ENCODE data around the gene INPP5D. TPM values are rescaled to one million over a fixed set of nuclear protein-coding genes. Genes with fewer than 3 reads are reported as not detected.
A peak's percentile ranks its signal among the peaks of the same experiment; 100 is the strongest.

The INPP5D gene
- total RNA-seq, 1 donor from 2014 or later = 7.6 TPM

DNA sequence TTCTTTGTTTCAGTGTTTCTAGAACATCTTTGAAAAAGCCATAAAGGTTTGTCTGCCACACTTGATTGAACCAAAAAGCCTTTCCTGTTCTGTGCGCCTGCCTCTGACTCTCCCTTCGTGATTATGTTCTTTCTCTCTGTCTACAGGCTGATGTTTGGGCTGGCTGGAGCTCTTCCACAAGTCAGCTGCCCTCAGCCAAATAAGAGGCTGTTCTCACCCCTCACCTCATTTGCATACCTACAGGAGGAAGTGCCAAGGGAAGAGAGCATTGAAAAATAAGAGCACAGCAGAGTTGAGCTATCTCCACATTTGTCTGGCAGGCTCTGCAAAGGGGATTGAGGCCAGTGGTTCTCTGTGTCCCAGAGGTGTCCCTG, 15.8 kb downstream of the INPP5D start:
- no peak for DNase-seq

GRCh38 chr2:233076749-233077148, 16.6 kb downstream of the INPP5D start:
- DNase-seq = no peak

GRCh38 chr2:233079473-233079877, 19.3 kb downstream of the INPP5D start:
- no peak for DNase-seq

- DNase-seq = no peak
Measured at GRCh38 chr2:233079953-233080835, 20.1 kb downstream of the INPP5D start.

- no peak for DNase-seq
Measured at GRCh38 chr2:233080836-233081229, 20.7 kb downstream of the INPP5D start.

GRCh38 chr2:233081232-233081730, 21.1 kb downstream of the INPP5D start:
- DNase-seq = no peak

GRCh38 chr2:233081731-233082221, 21.6 kb downstream of the INPP5D start:
- no peak for DNase-seq

GRCh38 chr2:233082222-233082930, 22.2 kb downstream of the INPP5D start:
- DNase-seq = no peak

- no peak for DNase-seq
Measured at GRCh38 chr2:233082931-233083755, 23.0 kb downstream of the INPP5D start.

- no peak for DNase-seq
Measured at GRCh38 chr2:233083782-233084181, 23.6 kb downstream of the INPP5D start.

DNA sequence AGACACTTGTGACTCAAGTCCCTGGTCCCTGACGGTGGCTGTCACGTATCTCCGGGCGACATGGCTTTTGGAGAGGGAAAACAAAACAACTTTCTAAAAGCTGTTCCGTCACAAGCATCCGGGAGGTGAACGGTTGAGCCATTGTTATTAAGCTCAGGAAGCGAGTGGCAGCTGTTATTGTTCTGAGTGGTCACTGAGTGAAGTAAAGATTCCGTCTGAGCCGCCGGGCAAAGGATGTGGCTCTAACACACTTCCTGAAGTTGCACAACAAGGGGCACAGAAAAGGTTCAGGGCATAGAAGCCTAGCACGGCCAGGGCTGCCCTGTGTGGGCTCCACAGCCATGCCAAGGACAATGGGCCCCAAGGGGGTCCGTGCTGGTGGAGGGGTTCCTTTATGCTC, 24.3 kb downstream of the INPP5D start:
- peak; percentile 29 for DNase-seq

GRCh38 chr2:233085037-233085838, 25.1 kb downstream of the INPP5D start:
- no peak for DNase-seq

- DNase-seq = no peak
Measured at GRCh38 chr2:233085839-233086150, 25.7 kb downstream of the INPP5D start.

- DNase-seq = no peak
Measured at GRCh38 chr2:233087713-233088112, 27.6 kb downstream of the INPP5D start.

DNA sequence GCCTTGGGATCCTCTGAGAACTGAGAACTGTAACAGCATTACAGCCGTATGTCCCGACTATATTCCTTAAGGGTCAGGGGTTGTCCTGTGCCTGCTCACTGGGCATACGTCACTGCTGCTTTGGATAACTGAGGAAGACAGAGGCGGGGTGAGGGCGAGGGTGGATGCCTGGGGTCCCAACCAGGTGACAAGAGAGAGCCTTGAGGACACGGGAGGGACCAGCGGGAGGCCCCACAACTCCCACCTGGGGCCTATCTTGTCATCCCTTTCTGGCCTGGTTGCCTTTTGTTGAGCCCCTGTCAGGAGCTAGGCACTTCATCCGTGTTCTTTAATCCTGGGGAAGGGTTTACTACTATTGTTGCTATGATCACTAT, 28.8 kb downstream of the INPP5D start:
- DNase-seq = no peak

DNA sequence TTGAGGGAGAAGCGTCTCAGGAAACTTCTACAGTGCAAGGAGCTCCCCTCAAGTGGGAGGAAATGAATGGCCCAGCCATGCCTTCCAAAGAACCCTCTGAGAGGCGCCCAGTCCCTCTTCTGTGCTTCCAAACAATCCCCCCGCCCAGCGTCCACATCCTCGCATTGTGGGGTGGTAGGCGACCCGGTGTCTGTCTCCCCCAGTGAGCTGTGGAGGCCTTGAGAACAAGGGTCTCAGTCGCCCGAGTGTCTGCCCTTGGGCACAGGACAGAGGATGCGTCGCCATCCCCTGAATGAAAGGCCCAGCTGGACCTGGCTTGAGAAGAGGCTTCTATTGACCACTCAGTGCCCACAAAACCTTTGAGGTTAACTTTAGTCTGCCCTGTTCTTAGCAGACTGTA, 29.7 kb downstream of the INPP5D start:
- no peak for DNase-seq

GRCh38 chr2:233090879-233091278, 30.7 kb downstream of the INPP5D start:
- DNase-seq = no peak

GRCh38 chr2:233091595-233092375, 31.6 kb downstream of the INPP5D start:
- no peak for DNase-seq

GRCh38 chr2:233092432-233093165, 32.5 kb downstream of the INPP5D start:
- DNase-seq = no peak

DNA sequence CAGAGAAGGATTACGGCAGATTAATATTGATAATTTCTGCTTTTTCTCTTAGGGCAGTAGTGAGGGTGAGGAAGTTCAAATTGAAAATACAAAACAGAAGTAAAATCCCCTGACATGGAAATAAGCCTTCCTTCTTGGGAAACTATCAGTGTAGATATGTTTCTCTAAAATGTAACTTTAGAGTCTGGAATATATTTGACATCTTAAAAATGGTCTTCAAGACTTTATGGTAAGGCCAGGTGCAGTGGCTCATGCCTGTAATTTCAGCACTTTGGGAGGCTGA, 33.0 kb downstream of the INPP5D start:
- no peak for DNase-seq

All from skin of body (tissue), 2 donors.